GM21423 (cell line): ENCODE data around the gene ZNF682.
"Not testable (repeated sequence)": the region's sequence is repeated elsewhere in the genome, so short reads cannot be mapped to it uniquely, and the experiment has no call there.

Experiments
- ATAC-seq: cut with Tn5 transposase; IDR thresholded peaks from one replicate; pipeline ENCODE4 v1.9.1; 2021; ENCODE audit warnings: mild to moderate bottlenecking, moderate library complexity; ENCODE audit not compliant: unreplicated experiment

The ZNF682 gene

GRCh38 chr19:20005741-20006140 is 33.6 kb downstream of the ZNF682 start:
- no peak for ATAC-seq

GRCh38 chr19:19997656-19998268 is 41.5 kb downstream of the ZNF682 start:
- ATAC-seq, result no peak

- ATAC-seq, result no peak
These were observed 72.4 kb downstream of the ZNF682 start for GRCh38 chr19:19966862-19967261.

- not testable (repeated sequence) for ATAC-seq
These were observed 73.2 kb downstream of the ZNF682 start for GRCh38 chr19:19966126-19966525.

GRCh38 chr19:19964416-19964815 is 74.9 kb downstream of the ZNF682 start:
- ATAC-seq, result no peak

- ATAC-seq, result not testable (repeated sequence)
These were observed 80.0 kb downstream of the ZNF682 start for GRCh38 chr19:19959151-19959799.

- not testable (repeated sequence) for ATAC-seq
These were observed 81.5 kb downstream of the ZNF682 start for GRCh38 chr19:19957766-19958165.

GRCh38 chr19:19956434-19957075 is 82.8 kb downstream of the ZNF682 start:
- no peak for ATAC-seq

GRCh38 chr19:19955208-19955607 is 84.1 kb downstream of the ZNF682 start:
- ATAC-seq, result no peak
